HEK293 (cell line): ENCODE measurements around the gene COL4A1.

Experiments used
- CTCF ChIP-seq: fragments of 450-650 bp; formaldehyde crosslinking; IDR thresholded peaks from 2 replicates; pipeline ENCODE4 v1.5.1; 2016; ENCODE audit warnings: missing biosample characterization, missing genetic modification characterization
- PATZ1 ChIP-seq: fragments of 450-650 bp; formaldehyde crosslinking; IDR thresholded peaks from 2 replicates; pipeline ENCODE4 v1.5.1; 2016; ENCODE audit warnings: missing biosample characterization, missing genetic modification characterization
- PRDM10 ChIP-seq: fragments of 450-650 bp; formaldehyde crosslinking; IDR thresholded peaks from 2 replicates; pipeline ENCODE4 v1.5.1; 2016; ENCODE audit warnings: missing biosample characterization, missing genetic modification characterization
- ZBTB11 ChIP-seq: fragments of 450-650 bp; formaldehyde crosslinking; conservative IDR thresholded peaks from 2 replicates; pipeline ENCODE4 v1.5.1; 2016; ENCODE audit warnings: low read depth, missing biosample characterization, missing genetic modification characterization
- ZBTB44 ChIP-seq: fragments of 450-650 bp; IDR thresholded peaks from 2 replicates; pipeline ENCODE4 v1.5.1; 2018; ENCODE audit warnings: missing biosample characterization, mild to moderate bottlenecking, missing genetic modification characterization
- ZNF114 ChIP-seq: fragments of 450-650 bp; formaldehyde crosslinking; IDR thresholded peaks from 2 replicates; pipeline ENCODE4 v1.5.0; 2017; ENCODE audit warnings: missing biosample characterization, missing genetic modification characterization
- ZNF121 ChIP-seq: fragments of 450-650 bp; formaldehyde crosslinking; IDR thresholded peaks from 2 replicates; pipeline ENCODE4 v1.5.1; 2016; ENCODE audit warnings: missing biosample characterization, missing genetic modification characterization
- ZNF133 ChIP-seq: fragments of 450-650 bp; formaldehyde crosslinking; IDR thresholded peaks from 2 replicates; pipeline ENCODE4 v1.5.1; 2016; ENCODE audit warnings: missing biosample characterization, missing genetic modification characterization
- ZNF350 ChIP-seq: fragments of 450-650 bp; formaldehyde crosslinking; IDR thresholded peaks from 2 replicates; pipeline ENCODE4 v1.5.0; 2017; ENCODE audit warnings: missing biosample characterization, mild to moderate bottlenecking, missing genetic modification characterization
- ZNF449 ChIP-seq: fragments of 450-650 bp; formaldehyde crosslinking; IDR thresholded peaks from 2 replicates; pipeline ENCODE4 v1.5.1; 2017; ENCODE audit warnings: missing biosample characterization, mild to moderate bottlenecking, missing genetic modification characterization, moderate library complexity
- ZNF514 ChIP-seq: fragments of 450-650 bp; formaldehyde crosslinking; IDR thresholded peaks from 2 replicates; pipeline ENCODE4 v1.5.1; 2016; ENCODE audit warnings: missing biosample characterization, missing genetic modification characterization
- ZNF558 ChIP-seq: fragments of 450-650 bp; formaldehyde crosslinking; IDR thresholded peaks from 2 replicates; pipeline ENCODE4 v1.5.1; 2016; ENCODE audit warnings: missing biosample characterization, missing genetic modification characterization
- ZNF639 ChIP-seq: fragments of 450-650 bp; formaldehyde crosslinking; IDR thresholded peaks from 2 replicates; pipeline ENCODE4 v1.5.1; 2016; ENCODE audit warnings: missing biosample characterization, missing genetic modification characterization
- ZNF785 ChIP-seq: fragments of 450-650 bp; formaldehyde crosslinking; IDR thresholded peaks from 2 replicates; pipeline ENCODE4 v1.5.1; 2016; ENCODE audit warnings: missing biosample characterization, missing genetic modification characterization

- TF ChIP-seq ZNF114 (tag by site-specific recombination) (no peak), PATZ1 (tag by site-specific recombination) (no peak), ZNF558 (no peak), CTCF (tag by site-specific recombination) (no peak), PRDM10 (tag by site-specific recombination) (no peak), ZNF785 (tag by site-specific recombination) (no peak), ZNF639 (tag by site-specific recombination) (no peak), ZNF449 (tag by site-specific recombination) (no peak), ZNF350 (tag by site-specific recombination) (no peak), ZNF514 (no peak), ZNF133 (no peak), ZNF121 (tag by site-specific recombination) (no peak), ZBTB44 (no peak), ZBTB11 (tag by site-specific recombination) (no peak)
These were observed 62.7 kb downstream of the COL4A1 start for GRCh38 chr13:110244071-110244830.
